Stimulated activated CD4-positive, alpha-beta T cell treated with anti-CD3 and anti-CD28 coated beads, Interleukin-12 subunit alpha, Interleukin-12 subunit beta, amount 100 ng/mL, for 4 hours (primary cell): ENCODE measurements around the gene KLF7.

Experiments used
- DNase-seq: peaks from one replicate; pipeline ENCODE4 v3.0.0-alpha.2; 2020

The KLF7 gene

GRCh38 chr2:207166349-207167098, 776 bp upstream of the KLF7 start:
- DNase-seq = peak; percentile 63

GRCh38 chr2:207166039-207166348, 246 bp upstream of the KLF7 start:
- peak; percentile 92 for DNase-seq

- DNase-seq = no peak
These were observed 1.5 kb downstream of the KLF7 start for GRCh38 chr2:207164006-207164831.

- no peak for DNase-seq
These were observed 2.1 kb downstream of the KLF7 start for GRCh38 chr2:207163756-207164005.

GRCh38 chr2:207163053-207163755, 2.5 kb downstream of the KLF7 start:
- no peak for DNase-seq

GRCh38 chr2:207162316-207162715, 3.4 kb downstream of the KLF7 start:
- no peak for DNase-seq

GRCh38 chr2:207161247-207162123, 4.3 kb downstream of the KLF7 start:
- no peak for DNase-seq

- no peak for DNase-seq
These were observed 5.6 kb downstream of the KLF7 start for GRCh38 chr2:207160115-207160514.

- DNase-seq = no peak
These were observed 6.7 kb downstream of the KLF7 start for GRCh38 chr2:207159002-207159401.

- no peak for DNase-seq
These were observed 8.0 kb downstream of the KLF7 start for GRCh38 chr2:207157731-207158130.

GRCh38 chr2:207157162-207157481, 8.6 kb downstream of the KLF7 start:
- no peak for DNase-seq

- DNase-seq = no peak
These were observed 9.1 kb downstream of the KLF7 start for GRCh38 chr2:207156451-207157161.

- DNase-seq = no peak
These were observed 10.0 kb downstream of the KLF7 start for GRCh38 chr2:207155516-207156444.

- DNase-seq = no peak
These were observed 10.9 kb downstream of the KLF7 start for GRCh38 chr2:207154556-207155510.

GRCh38 chr2:207153266-207153975, 12.3 kb downstream of the KLF7 start:
- DNase-seq = no peak

- DNase-seq = no peak
These were observed 14.7 kb downstream of the KLF7 start for GRCh38 chr2:207151048-207151447.

GRCh38 chr2:207150284-207150683, 15.5 kb downstream of the KLF7 start:
- DNase-seq = no peak

GRCh38 chr2:207149249-207150213, 16.2 kb downstream of the KLF7 start:
- DNase-seq = no peak
